Erythroblast (primary cell): ENCODE results near the gene NFS1.

Experiments used
- GATA1 ChIP-seq: IDR thresholded peaks from 2 replicates; pipeline ENCODE4 v1.6.1; 2011; ENCODE audit warnings: low read depth, mild to moderate bottlenecking, control low read depth, low read length, moderate library complexity
- POLR2A ChIP-seq: IDR thresholded peaks from 2 replicates; pipeline ENCODE4 v1.6.1; 2011; ENCODE audit warnings: mild to moderate bottlenecking, low read length

DNA sequence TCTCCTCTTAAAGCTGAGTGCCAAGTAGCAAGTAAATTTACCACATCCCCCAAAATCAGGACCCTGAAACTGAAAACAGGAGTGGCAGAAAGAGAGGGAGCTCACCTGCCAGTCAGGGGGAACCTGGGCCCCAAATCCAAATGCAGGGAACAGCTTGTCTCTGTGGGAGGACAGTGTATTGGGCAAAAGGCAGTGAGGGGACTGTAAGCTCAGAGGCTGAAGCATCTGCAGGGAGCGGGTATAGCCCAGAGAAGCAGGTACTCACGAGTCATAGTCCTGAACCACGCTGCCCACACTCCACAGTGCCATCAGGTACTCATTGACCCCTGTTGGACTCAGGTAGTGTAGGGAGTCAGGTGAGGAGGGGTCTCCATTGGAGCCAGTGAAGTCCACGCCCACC, 68.5 kb downstream of the NFS1 start:
- no peak for TF ChIP-seq POLR2A
- TF ChIP-seq GATA1, result no peak
